OCI-LY3 (cell line): ENCODE measurements around the gene NOP14.

Experiments used
- EZH2phosphoT487 ChIP-seq: fragments of 200-600 bp; shearing (Covaris generic); IDR thresholded peaks from 2 replicates; pipeline ENCODE4 v1.6.1; 2018; ENCODE audit warnings: antibody characterized with exemption, mixed run types, low read depth
- TF ChIP-seq, protein P1 (sequence below): fragments of 200-600, 300-600 bp; sonication (generic); IDR thresholded peaks from 2 replicates; pipeline ENCODE4 v1.5.1; 2014; ENCODE audit warnings: antibody characterized with exemption, low read length, low read depth

DNA sequence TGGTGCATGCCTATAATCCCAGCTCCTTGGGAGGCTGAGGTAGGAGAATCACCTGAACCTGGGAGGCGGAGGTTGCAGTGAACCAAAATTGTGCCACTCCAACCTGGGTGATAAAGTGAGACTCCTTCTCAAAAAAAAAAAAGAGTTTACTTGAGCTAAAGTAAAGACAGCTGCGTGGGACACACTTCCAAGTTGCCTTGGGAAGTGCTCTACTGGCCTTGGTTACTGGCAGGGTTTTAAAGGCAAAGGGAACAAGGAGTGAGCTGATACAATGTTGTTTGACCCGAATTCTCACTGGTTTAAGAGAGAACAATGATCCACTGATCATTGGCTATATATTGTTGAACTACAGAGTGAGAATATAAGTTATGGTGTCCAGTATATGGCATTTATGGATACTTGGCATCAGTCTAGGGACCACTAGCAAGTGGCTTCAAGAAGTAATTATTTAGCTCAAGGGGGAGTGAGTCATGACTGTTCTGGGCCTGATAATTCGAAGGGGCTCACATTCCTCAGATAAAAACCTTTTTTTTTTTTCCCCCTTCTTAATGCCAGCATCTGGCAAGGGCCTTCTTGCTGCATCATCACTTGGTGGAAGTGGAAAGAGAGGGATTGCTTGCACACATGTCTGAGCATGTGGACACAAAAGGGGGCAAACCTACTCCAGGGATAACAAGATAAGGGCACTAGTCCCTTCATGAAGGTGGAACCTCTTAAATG is 32.5 kb upstream of the NOP14 start:
- TF ChIP-seq, protein P1, sequence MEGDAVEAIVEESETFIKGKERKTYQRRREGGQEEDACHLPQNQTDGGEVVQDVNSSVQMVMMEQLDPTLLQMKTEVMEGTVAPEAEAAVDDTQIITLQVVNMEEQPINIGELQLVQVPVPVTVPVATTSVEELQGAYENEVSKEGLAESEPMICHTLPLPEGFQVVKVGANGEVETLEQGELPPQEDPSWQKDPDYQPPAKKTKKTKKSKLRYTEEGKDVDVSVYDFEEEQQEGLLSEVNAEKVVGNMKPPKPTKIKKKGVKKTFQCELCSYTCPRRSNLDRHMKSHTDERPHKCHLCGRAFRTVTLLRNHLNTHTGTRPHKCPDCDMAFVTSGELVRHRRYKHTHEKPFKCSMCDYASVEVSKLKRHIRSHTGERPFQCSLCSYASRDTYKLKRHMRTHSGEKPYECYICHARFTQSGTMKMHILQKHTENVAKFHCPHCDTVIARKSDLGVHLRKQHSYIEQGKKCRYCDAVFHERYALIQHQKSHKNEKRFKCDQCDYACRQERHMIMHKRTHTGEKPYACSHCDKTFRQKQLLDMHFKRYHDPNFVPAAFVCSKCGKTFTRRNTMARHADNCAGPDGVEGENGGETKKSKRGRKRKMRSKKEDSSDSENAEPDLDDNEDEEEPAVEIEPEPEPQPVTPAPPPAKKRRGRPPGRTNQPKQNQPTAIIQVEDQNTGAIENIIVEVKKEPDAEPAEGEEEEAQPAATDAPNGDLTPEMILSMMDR, result no peak
- no peak for TF ChIP-seq EZH2phosphoT487
